Subcutaneous adipose tissue (tissue), 4 donors: ENCODE results near the gene NUDT9. TPM values are rescaled to one million over a fixed set of nuclear protein-coding genes. Genes with fewer than 3 reads are reported as not detected.

Experiments
- small RNA-seq: library from RNA; depleted of rRNA; stranded (forward); fragments of <200 nt; gene quantifications from one replicate; pipeline ENCODE3, GENCODE V24; 2016
- total RNA-seq, 4 donors: library from RNA; depleted of rRNA; stranded (reverse); fragments of >200 nt; gene quantifications; one replicate each; pipeline ENCODE4 v1.1.0, GENCODE V29; 2016
- TF ChIP-seq, protein P1 (sequence below): fragments of 450-650 bp; IDR thresholded peaks from one replicate; pipeline ENCODE4 v1.5.1; 2016; ENCODE audit warnings: low read depth, mild to moderate bottlenecking, control low read depth, antibody characterized with exemption, moderate library complexity

NUDT9 gene
- total RNA-seq, 4 donors from 2014 or later: 12.6 to 30.3 (median 17.1) TPM

DNA sequence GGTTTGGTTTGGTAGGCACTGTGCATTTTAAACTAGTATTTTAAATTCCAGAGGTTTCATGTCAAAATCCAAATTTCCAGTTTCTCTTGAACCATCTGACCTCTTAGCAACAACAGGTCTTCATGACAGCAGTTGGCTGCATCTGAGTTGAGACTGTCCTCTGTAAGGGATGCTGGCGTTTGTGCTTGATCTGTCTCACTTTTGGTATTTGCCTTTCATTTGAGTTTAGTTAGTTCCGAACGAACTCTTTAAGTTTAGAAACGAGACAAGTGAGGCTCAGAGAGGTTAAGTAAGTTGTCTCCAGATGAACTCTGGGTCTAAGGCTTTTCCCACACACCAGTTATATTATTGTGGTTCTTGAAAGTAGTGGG, 77.7 kb downstream of the NUDT9 start:
- TF ChIP-seq, protein P1, sequence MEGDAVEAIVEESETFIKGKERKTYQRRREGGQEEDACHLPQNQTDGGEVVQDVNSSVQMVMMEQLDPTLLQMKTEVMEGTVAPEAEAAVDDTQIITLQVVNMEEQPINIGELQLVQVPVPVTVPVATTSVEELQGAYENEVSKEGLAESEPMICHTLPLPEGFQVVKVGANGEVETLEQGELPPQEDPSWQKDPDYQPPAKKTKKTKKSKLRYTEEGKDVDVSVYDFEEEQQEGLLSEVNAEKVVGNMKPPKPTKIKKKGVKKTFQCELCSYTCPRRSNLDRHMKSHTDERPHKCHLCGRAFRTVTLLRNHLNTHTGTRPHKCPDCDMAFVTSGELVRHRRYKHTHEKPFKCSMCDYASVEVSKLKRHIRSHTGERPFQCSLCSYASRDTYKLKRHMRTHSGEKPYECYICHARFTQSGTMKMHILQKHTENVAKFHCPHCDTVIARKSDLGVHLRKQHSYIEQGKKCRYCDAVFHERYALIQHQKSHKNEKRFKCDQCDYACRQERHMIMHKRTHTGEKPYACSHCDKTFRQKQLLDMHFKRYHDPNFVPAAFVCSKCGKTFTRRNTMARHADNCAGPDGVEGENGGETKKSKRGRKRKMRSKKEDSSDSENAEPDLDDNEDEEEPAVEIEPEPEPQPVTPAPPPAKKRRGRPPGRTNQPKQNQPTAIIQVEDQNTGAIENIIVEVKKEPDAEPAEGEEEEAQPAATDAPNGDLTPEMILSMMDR: no peak

DNA sequence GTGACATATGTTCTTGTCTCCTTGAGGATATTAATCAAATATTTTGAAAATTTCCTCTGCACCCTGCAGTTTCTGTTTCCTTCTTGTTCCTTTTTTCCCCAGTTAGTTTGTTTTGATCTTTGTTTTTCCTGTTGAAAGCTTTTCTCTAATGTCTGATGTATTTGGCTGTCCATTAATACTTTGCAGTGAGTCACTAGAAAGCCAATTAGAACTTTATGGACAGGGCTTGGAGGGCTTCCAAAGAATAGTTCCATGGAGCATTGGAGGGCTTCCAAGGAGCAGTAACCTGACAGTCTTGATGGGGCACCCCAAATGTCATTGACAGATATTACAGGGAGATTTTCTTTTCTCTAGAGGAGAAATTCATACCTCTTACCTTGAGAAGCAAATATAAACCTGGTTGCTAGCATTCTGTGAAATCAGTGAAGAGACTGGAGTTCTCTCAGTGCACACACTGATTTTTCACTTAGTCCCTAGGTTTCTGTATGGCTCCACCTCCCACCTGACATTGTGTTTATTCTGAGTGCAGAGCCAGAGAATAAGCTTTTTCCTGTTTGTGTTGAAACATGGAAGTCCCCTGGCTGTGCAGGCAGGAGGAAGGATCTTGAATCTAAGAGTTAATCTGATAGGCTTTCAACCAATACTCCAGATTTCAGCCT, 80.3 kb downstream of the NUDT9 start:
- TF ChIP-seq, protein P1: no peak

DNA sequence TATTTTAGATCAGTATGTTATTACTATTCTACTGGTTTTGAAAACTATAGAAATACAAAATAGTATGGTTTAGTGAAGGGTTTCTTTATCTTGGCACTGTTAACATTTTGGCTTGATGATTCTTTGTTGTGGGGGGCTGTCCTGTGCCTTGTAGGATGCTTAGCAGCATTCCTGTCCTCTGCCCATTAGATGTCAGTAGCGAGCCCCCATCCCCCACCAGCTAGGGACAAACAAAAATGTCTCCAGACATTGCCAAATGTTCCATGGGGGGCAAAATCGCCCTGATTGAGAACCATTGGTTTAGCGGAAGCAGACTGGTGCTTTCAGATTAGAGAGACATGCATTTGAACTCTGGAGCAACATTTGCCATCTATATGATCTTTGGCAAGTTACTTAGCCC, 83.5 kb downstream of the NUDT9 start:
- TF ChIP-seq, protein P1: no peak

DNA sequence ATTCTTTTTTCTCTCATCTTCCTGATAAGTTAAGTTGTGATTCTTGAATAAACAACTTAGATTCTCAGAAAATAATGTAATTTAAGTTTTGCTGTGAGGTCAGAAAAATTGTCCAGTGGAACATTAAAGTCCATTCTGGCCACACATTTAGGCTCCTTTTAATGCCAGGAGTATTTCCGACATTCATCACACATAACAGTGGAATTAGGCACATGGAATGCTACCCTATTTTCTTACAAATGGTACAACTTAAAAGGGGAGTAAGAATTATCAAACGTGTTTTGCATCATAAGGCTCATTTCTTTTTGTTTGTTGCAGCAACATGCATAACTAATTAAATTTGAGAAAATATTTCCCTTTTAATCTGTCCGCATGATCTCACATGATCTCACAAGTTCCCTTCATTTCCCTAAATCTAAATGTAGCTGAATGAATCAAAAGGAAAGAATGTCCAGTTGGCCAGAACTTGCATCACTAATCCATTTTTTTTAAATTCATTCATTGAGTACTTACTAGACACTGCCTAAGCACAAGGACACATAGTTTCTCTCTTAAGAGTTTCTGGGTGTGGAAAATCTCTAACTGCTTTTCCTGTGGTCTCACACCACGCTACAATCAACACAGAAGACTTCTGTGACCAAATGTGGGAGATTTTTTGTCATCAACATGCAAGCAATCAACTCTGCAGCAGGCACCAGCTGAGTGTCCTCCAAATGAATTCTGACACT, 84.8 kb downstream of the NUDT9 start:
- TF ChIP-seq, protein P1: no peak

Small RNAs within 50 kb of the gene (small RNA-seq; reads per million reads assigned to genes)
- not detected for gene RN7SL681P

Other genes starting within 250 kb of the NUDT9 start
- gene KLHL8, start 202.0 kb upstream of the NUDT9 start, total RNA-seq: 10 to 100 TPM; 16.2 to 20.1 (median 17.6) TPM
- gene HSD17B13, start 99.7 kb upstream of the NUDT9 start, total RNA-seq: 10 to 100 TPM in 1 of 4 donors, 1 to 10 TPM in 3; 1.4 to 11.9 (median 4.9) TPM
- 100 to 1,000 TPM in 3 of 4 donors, 10 to 100 TPM in 1; 78.9 to 143 (median 127) TPM for gene HSD17B11, start 31.4 kb upstream of the NUDT9 start, total RNA-seq
- gene SPARCL1, start 106.8 kb downstream of the NUDT9 start, total RNA-seq: 100 to 1,000 TPM; 270 to 613 (median 543) TPM
- not detected for gene DSPP, start 186.0 kb downstream of the NUDT9 start, total RNA-seq
- not detected for gene DMP1, start 227.7 kb downstream of the NUDT9 start, total RNA-seq